Measurements from ENCODE around the gene ZNF467.

DNA sequence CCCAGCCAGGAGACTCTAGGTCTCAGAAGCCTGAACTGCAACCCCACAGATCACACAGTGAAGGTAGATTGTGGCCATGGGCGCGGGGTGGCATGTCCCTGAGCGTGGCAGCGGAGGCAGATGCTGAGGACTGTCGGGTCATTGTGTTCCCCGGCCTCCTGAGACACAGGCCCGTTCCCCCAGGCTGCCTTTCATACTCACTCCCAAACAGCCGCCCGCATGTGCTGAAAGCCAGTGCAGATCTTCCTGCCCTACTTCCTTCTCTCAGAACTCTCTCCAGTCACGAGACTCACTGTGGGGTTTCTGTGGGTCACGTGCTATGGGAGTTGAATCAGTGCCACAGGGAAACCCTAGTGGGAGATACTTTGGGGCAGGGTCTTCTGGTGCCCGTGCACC, 48.0 kb downstream of the ZNF467 start:
- TF ChIP-seq CTCF (IDR thresholded peaks at IDR 0.05 in 2 of 3, conservative IDR thresholded peaks at IDR 0.05 in 1 of 3; ENCODE audit: borderline replicate concordance in 1 of 3, insufficient read depth in 1 of 3, low read depth in 2 of 3, low read length in 2 of 3) (no peak), POLR2A (IDR thresholded peaks at IDR 0.05; ENCODE audit: borderline replicate concordance, extremely low read depth, insufficient read depth, insufficient read length) (no peak), YY1 (IDR thresholded peaks at IDR 0.05; ENCODE audit: extremely low read depth, insufficient replicate concordance, low read depth, low read length) (no peak), REST (IDR thresholded peaks at IDR 0.05; ENCODE audit: low read depth) (no peak), SP1 (IDR thresholded peaks at IDR 0.05; ENCODE audit: low read depth) (no peak), POLR2AphosphoS5 (IDR thresholded peaks at IDR 0.05; ENCODE audit: low read depth, low read length) (no peak), RAD21 (IDR thresholded peaks at IDR 0.05; ENCODE audit: low read depth) (no peak), ZFX (IDR thresholded peaks at IDR 0.05) (no peak)

Data from HCT116 (cell line).